ENCODE results near the gene RAD54L2. TPM values are rescaled to one million over a fixed set of nuclear protein-coding genes. Genes with fewer than 3 reads are reported as not detected.

Gene RAD54L2
- polyA plus RNA-seq (2013, experiment 1 of 2), result 6.0 TPM
- 5.5 TPM for polyA plus RNA-seq (2013, experiment 2 of 2)

- peak within 1 kb of the TSS; percentile 60 for H4K91ac ChIP-seq (ENCODE audit: low read length)
- peak; percentile 83 for DNase-seq
- H3K14ac ChIP-seq (ENCODE audit: low read length in 2 of 2), result peak within 1 kb of the TSS in 1 of 2 experiments; percentile 88
- H2BK12ac ChIP-seq (ENCODE audit: low read length in 2 of 2), result no peak within 1 kb of the TSS
- H3K9me3 ChIP-seq (ENCODE audit: control insufficient read depth, low read length), result no peaks in the 10 kb centered on the region
- peak within 1 kb of the TSS; percentile 74 for H2BK120ac ChIP-seq (ENCODE audit: low read depth, low read length)
- no peaks in the 10 kb centered on the region for H3K27me3 ChIP-seq (ENCODE audit: control insufficient read depth in 1 of 2, insufficient read depth in 1 of 2, low read length in 2 of 2)
- peaks cover 7% of the 10 kb centered on the region for H3K4me1 ChIP-seq (ENCODE audit: control insufficient read depth, insufficient read depth, low read depth, low read length)
- peak within 1 kb of the TSS; percentile 97 for H4K8ac ChIP-seq (ENCODE audit: low read length)
- H3K36me3 ChIP-seq (ENCODE audit: control insufficient read depth in 1 of 2, insufficient read depth in 2 of 2, low read depth in 1 of 2, low read length in 2 of 2), result peaks cover 0 to 5% of the 10 kb centered on the region in 2 experiments
- peaks cover 11% of the 10 kb centered on the region for H3K79me1 ChIP-seq (replicated peaks; ENCODE audit: low read length, poor library complexity, severe bottlenecking)
- peak within 1 kb of the TSS; percentile 81 for H3K27ac ChIP-seq (ENCODE audit: low read length, poor library complexity, severe bottlenecking)
- peak within 1 kb of the TSS; percentile 93 for H3K9ac ChIP-seq (ENCODE audit: low read length)
- H3K23ac ChIP-seq (ENCODE audit: low read length in 2 of 2), result peak within 1 kb of the TSS in 1 of 2 experiments; percentile 93
- WGBS, result under 1% methylated on average over 68 of the region's 91 CpGs
- peak within 1 kb of the TSS; percentile 47 for H2BK5ac ChIP-seq (ENCODE audit: low read depth, low read length, poor library complexity, severe bottlenecking)
- H2AFZ ChIP-seq (ENCODE audit: low read depth, low read length), result peak within 1 kb of the TSS; percentile 92
- peak within 1 kb of the TSS; percentile 81 for H3K4me2 ChIP-seq (ENCODE audit: low read length, poor library complexity, severe bottlenecking)
- peak within 1 kb of the TSS; percentile 87 to 96 for H3K4me3 ChIP-seq (ENCODE audit: insufficient read depth in 1 of 2, low read depth in 1 of 2, low read length in 2 of 2)
- peak within 1 kb of the TSS; percentile 76 to 82 for H3K4ac ChIP-seq (ENCODE audit: low read depth in 1 of 2, low read length in 2 of 2)
- H3K18ac ChIP-seq (ENCODE audit: low read depth in 1 of 2, low read length in 2 of 2), result peak within 1 kb of the TSS; percentile 84 to 88
- H2AK5ac ChIP-seq (ENCODE audit: low read length, severe bottlenecking), result no peak within 1 kb of the TSS
- peak within 1 kb of the TSS; percentile 86 for H2BK15ac ChIP-seq (ENCODE audit: low read depth, poor library complexity, severe bottlenecking)
Measured at GRCh38 chr3:51538459-51539290, at the start of gene RAD54L2. TSS of gene RAD54L2 (plus strand) at chr3:51538719. CDS start at chr3:51590421, 51,702 bp downstream.

GRCh38 chr3:51498876-51499738 is 39.4 kb upstream of the RAD54L2 start:
- H2AFZ ChIP-seq (ENCODE audit: low read depth, low read length), result peak overlapping the region; percentile 93
- peak overlapping the region in 1 of 2 experiments; percentile 47 for H3K4ac ChIP-seq (ENCODE audit: low read depth in 1 of 2, low read length in 2 of 2)
- peak overlapping the region; percentile 96 for H3K27ac ChIP-seq (ENCODE audit: low read length, poor library complexity, severe bottlenecking)
- H3K14ac ChIP-seq (ENCODE audit: low read length in 2 of 2), result no peak overlapping the region
- peak overlapping the region; percentile 99 for H4K8ac ChIP-seq (ENCODE audit: low read length)
- peak overlapping the region; percentile 81 for H3K4me2 ChIP-seq (ENCODE audit: low read length, poor library complexity, severe bottlenecking)
- H2BK5ac ChIP-seq (ENCODE audit: low read depth, low read length, poor library complexity, severe bottlenecking), result peak overlapping the region; percentile 79
- H3K4me1 ChIP-seq (ENCODE audit: control insufficient read depth, insufficient read depth, low read depth, low read length), result peaks cover 1% of the 10 kb centered on the region
- H3K23ac ChIP-seq (ENCODE audit: low read length in 2 of 2), result no peak overlapping the region
- H3K9me3 ChIP-seq (ENCODE audit: control insufficient read depth, low read length), result no peaks in the 10 kb centered on the region
- no peak overlapping the region for H2AK5ac ChIP-seq (ENCODE audit: low read length, severe bottlenecking)
- no peaks in the 10 kb centered on the region for H3K27me3 ChIP-seq (ENCODE audit: control insufficient read depth in 1 of 2, insufficient read depth in 1 of 2, low read length in 2 of 2)
- peaks cover 5 to 10% of the 10 kb centered on the region in 2 experiments for H3K36me3 ChIP-seq (ENCODE audit: control insufficient read depth in 1 of 2, insufficient read depth in 2 of 2, low read depth in 1 of 2, low read length in 2 of 2)
- DNase-seq, result peak; percentile 96
- H3K18ac ChIP-seq (ENCODE audit: low read depth in 1 of 2, low read length in 2 of 2), result peak overlapping the region in 1 of 2 experiments; percentile 37
- no peak overlapping the region for H2BK12ac ChIP-seq (ENCODE audit: low read length in 2 of 2)
- peak overlapping the region; percentile 96 for H3K9ac ChIP-seq (ENCODE audit: low read length)
- peaks cover 1% of the 10 kb centered on the region for H3K79me1 ChIP-seq (replicated peaks; ENCODE audit: low read length, poor library complexity, severe bottlenecking)
- H4K91ac ChIP-seq (ENCODE audit: low read length), result no peak overlapping the region
- H2BK15ac ChIP-seq (ENCODE audit: low read depth, poor library complexity, severe bottlenecking), result no peak overlapping the region
- H3K4me3 ChIP-seq (ENCODE audit: insufficient read depth in 1 of 2, low read depth in 1 of 2, low read length in 2 of 2), result peak overlapping the region; percentile 89 to 98
- 0% methylated on average over 33 of the region's 43 CpGs for WGBS
- peak overlapping the region; percentile 89 for H2BK120ac ChIP-seq (ENCODE audit: low read depth, low read length)

- no peak for DNase-seq
- Histone ChIP-seq H3K4ac (ENCODE audit: low read depth in 1 of 2, low read length in 2 of 2) (peak overlapping the region in 1 of 2 experiments; percentile 45), H3K4me1 (ENCODE audit: control insufficient read depth, insufficient read depth, low read depth, low read length) (peaks cover 1% of the 10 kb centered on the region), H3K18ac (ENCODE audit: low read depth in 1 of 2, low read length in 2 of 2) (no peak overlapping the region), H3K36me3 (ENCODE audit: control insufficient read depth in 1 of 2, insufficient read depth in 2 of 2, low read depth in 1 of 2, low read length in 2 of 2) (peaks cover 2 to 5% of the 10 kb centered on the region in 2 experiments), H2AFZ (ENCODE audit: low read depth, low read length) (no peak overlapping the region), H2BK120ac (ENCODE audit: low read depth, low read length) (no peak overlapping the region), H4K91ac (ENCODE audit: low read length) (no peak overlapping the region), H3K4me2 (ENCODE audit: low read length, poor library complexity, severe bottlenecking) (no peak overlapping the region), H3K9me3 (ENCODE audit: control insufficient read depth, low read length) (no peaks in the 10 kb centered on the region), H2AK5ac (ENCODE audit: low read length, severe bottlenecking) (peak overlapping the region; percentile 6), H3K27ac (ENCODE audit: low read length, poor library complexity, severe bottlenecking) (peak overlapping the region; percentile 70), H3K14ac (ENCODE audit: low read length in 2 of 2) (no peak overlapping the region), H3K4me3 (ENCODE audit: insufficient read depth in 1 of 2, low read depth in 1 of 2, low read length in 2 of 2) (peak overlapping the region in 1 of 2 experiments; percentile 64), H3K27me3 (ENCODE audit: control insufficient read depth in 1 of 2, insufficient read depth in 1 of 2, low read length in 2 of 2) (no peaks in the 10 kb centered on the region), H2BK12ac (ENCODE audit: low read length in 2 of 2) (no peak overlapping the region), H4K8ac (ENCODE audit: low read length) (peak overlapping the region; percentile 63), H2BK15ac (ENCODE audit: low read depth, poor library complexity, severe bottlenecking) (peak overlapping the region; percentile 48), H2BK5ac (ENCODE audit: low read depth, low read length, poor library complexity, severe bottlenecking) (no peak overlapping the region), H3K23ac (ENCODE audit: low read length in 2 of 2) (no peak overlapping the region), H3K9ac (ENCODE audit: low read length) (peak overlapping the region; percentile 92), H3K79me1 (replicated peaks; ENCODE audit: low read length, poor library complexity, severe bottlenecking) (no peaks in the 10 kb centered on the region)
- 95% methylated on average over 13 of the region's 14 CpGs for WGBS
Measured at GRCh38 chr3:51500632-51501131, 37.8 kb upstream of the RAD54L2 start.
